ENCODE data around the gene OGDH.

GRCh38 chr7:44650242-44650641 is 43.8 kb downstream of the OGDH start:
- TF ChIP-seq, protein P1, sequence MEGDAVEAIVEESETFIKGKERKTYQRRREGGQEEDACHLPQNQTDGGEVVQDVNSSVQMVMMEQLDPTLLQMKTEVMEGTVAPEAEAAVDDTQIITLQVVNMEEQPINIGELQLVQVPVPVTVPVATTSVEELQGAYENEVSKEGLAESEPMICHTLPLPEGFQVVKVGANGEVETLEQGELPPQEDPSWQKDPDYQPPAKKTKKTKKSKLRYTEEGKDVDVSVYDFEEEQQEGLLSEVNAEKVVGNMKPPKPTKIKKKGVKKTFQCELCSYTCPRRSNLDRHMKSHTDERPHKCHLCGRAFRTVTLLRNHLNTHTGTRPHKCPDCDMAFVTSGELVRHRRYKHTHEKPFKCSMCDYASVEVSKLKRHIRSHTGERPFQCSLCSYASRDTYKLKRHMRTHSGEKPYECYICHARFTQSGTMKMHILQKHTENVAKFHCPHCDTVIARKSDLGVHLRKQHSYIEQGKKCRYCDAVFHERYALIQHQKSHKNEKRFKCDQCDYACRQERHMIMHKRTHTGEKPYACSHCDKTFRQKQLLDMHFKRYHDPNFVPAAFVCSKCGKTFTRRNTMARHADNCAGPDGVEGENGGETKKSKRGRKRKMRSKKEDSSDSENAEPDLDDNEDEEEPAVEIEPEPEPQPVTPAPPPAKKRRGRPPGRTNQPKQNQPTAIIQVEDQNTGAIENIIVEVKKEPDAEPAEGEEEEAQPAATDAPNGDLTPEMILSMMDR (IDR thresholded peaks at IDR 0.05; ENCODE audit: low read length) = no peak
- TF ChIP-seq EZH2 (IDR thresholded peaks at IDR 0.05; ENCODE audit: borderline replicate concordance, low read length) = no peak

All from OCI-LY1 (cell line).